GM12878 (cell line): ENCODE data around the gene BCL2L14. TPM values are rescaled to one million over a fixed set of nuclear protein-coding genes. Genes with fewer than 3 reads are reported as not detected.

ENCODE experiments used
- ATAC-seq: fragments of 200-7000 bp; cut with Tn5 transposase; 3 replicates; pipeline ENCODE4 v1.9.1; 2020; ENCODE audit warnings: mild to moderate bottlenecking, moderate library complexity
- BruUV-seq: library from RNA; stranded (reverse); fragments of 400-500 nt; replicated peaks from 2 replicates; lab custom pipeline; 2021; lab: Mats Ljungman, UMichigan
- CTCF ChIA-PET: fragments of 300-600 bp; sonication (Branson Sonifier 250); formaldehyde crosslinking; extraction: SDS; loops from one replicate; lab custom pipeline; 2021; ENCODE audit warnings: inconsistent platforms; lab: Yijun Ruan, JAX
- POLR2A ChIA-PET: fragments of 350-600 bp; formaldehyde crosslinking; extraction: SDS; loops from one replicate; lab custom pipeline; 2021; ENCODE audit warnings: inconsistent platforms; lab: Charles Lee
- RAD21 ChIA-PET: fragments of 300-600 bp; sonication (Branson Sonifier 250); formaldehyde crosslinking; loops from one replicate; lab custom pipeline; 2023; ENCODE audit warnings: antibody characterized with exemption; ENCODE audit not compliant: unreplicated experiment; lab: Charles Lee
- SMC1A ChIA-PET: fragments of 300-600 bp; sonication (Branson Sonifier 250); formaldehyde crosslinking; loops from one replicate; lab custom pipeline; 2023; ENCODE audit not compliant: unreplicated experiment, uncharacterized antibody; lab: Charles Lee
- DNase-seq: peaks from one replicate; pipeline ENCODE4 v3.0.0-alpha.2; 2011; ENCODE audit warnings: low read depth, low spot score
- FAIRE-seq: peaks from 3 replicates; lab custom pipeline; 2011; peaks lifted over from hg19 to GRCh38; lab: Jason Lieb, UNC
- H2AFZ ChIP-seq: 2 replicates; pipeline ENCODE4 v1.6.0; 2011; ENCODE audit warnings: low read depth, low read length, control low read depth; ENCODE audit not compliant: control insufficient read depth
- H3K27ac ChIP-seq: 2 replicates; pipeline ENCODE4 v1.5.1; 2011; ENCODE audit warnings: control low read depth; ENCODE audit not compliant: control insufficient read depth, insufficient read depth
- H3K27me3 ChIP-seq, 2 experiments: replicated peaks in 1 of 2; 2 replicates each; pipeline versions ENCODE4 v1.6.0 to v1.6.1; 2011; ENCODE audit warnings: low read length in 1 of 2; ENCODE audit not compliant: control insufficient read depth in 2 of 2, insufficient read depth in 2 of 2
- H3K36me3 ChIP-seq, 2 experiments: 2 replicates each; pipeline ENCODE4 v1.5.1; 2011; ENCODE audit warnings: low read length in 1 of 2; ENCODE audit not compliant: control insufficient read depth in 2 of 2, insufficient read depth in 2 of 2
- H3K4me1 ChIP-seq: 2 replicates; pipeline ENCODE4 v1.6.1; 2011; ENCODE audit warnings: mild to moderate bottlenecking, low read length, moderate library complexity, mixed read lengths; ENCODE audit not compliant: control insufficient read depth, insufficient read depth
- H3K4me2 ChIP-seq: 2 replicates; pipeline ENCODE4 v1.6.0; 2011; ENCODE audit warnings: control low read depth; ENCODE audit not compliant: control insufficient read depth, insufficient read depth
- H3K4me3 ChIP-seq: fragments of 200-600 bp; sonication (generic); 2 replicates; pipeline ENCODE4 v1.5.1; 2016
- H3K79me2 ChIP-seq: 2 replicates; pipeline ENCODE4 v1.6.0; 2011; ENCODE audit warnings: low read length; ENCODE audit not compliant: control insufficient read depth, insufficient read depth
- H3K9ac ChIP-seq: 2 replicates; pipeline ENCODE4 v1.8.0; 2011; ENCODE audit warnings: low read length, control low read depth, mixed read lengths; ENCODE audit not compliant: control insufficient read depth, insufficient read depth
- H3K9me3 ChIP-seq: replicated peaks from 3 replicates; pipeline ENCODE4 v1.5.1; 2011; ENCODE audit warnings: mild to moderate bottlenecking, low read length; ENCODE audit not compliant: control insufficient read depth, insufficient read depth
- H4K20me1 ChIP-seq: 2 replicates; pipeline ENCODE4 v1.6.0; 2011; ENCODE audit not compliant: control insufficient read depth, insufficient read depth
- EED ChIP-seq: sonication (generic); IDR thresholded peaks from 2 replicates; pipeline ENCODE4 v1.6.1; 2016; ENCODE audit warnings: antibody characterized with exemption, low read depth
- FOXK2 ChIP-seq: fragments of 450-650 bp; IDR thresholded peaks from 2 replicates; pipeline ENCODE4 v1.6.1; 2017; ENCODE audit warnings: mild to moderate bottlenecking, moderate library complexity
- HSF1 ChIP-seq: fragments of 150-350 bp; IDR thresholded peaks from 2 replicates; pipeline ENCODE4 v1.6.1; 2014; ENCODE audit warnings: mild to moderate bottlenecking, low read depth, low read length
- IRF4 ChIP-seq: IDR thresholded peaks from 2 replicates; pipeline ENCODE4 v1.6.1; 2011; ENCODE audit warnings: low read depth, low read length
- MEF2B ChIP-seq: fragments of 450-650 bp; IDR thresholded peaks from 2 replicates; pipeline ENCODE4 v1.6.1; 2018; ENCODE audit warnings: mild to moderate bottlenecking, moderate library complexity; ENCODE audit not compliant: partially characterized antibody, poor library complexity, severe bottlenecking
- MXI1 ChIP-seq: fragments of 150-350 bp; IDR thresholded peaks from 2 replicates; pipeline ENCODE4 v1.6.1; 2011; ENCODE audit warnings: low read depth, mild to moderate bottlenecking, inconsistent platforms, low read length, improper control_type of control experiment
- PAX5 ChIP-seq: IDR thresholded peaks from 2 replicates; pipeline ENCODE4 v1.6.1; 2011; ENCODE audit warnings: low read depth, low read length, borderline replicate concordance
- PML ChIP-seq: IDR thresholded peaks from 2 replicates; pipeline ENCODE4 v1.6.1; 2012; ENCODE audit warnings: low read length, inconsistent platforms
- SMC3 ChIP-seq: IDR thresholded peaks from 2 replicates; pipeline ENCODE4 v1.6.1; 2011; ENCODE audit warnings: low read length, improper control_type of control experiment, borderline replicate concordance
- SREBF1 ChIP-seq: IDR thresholded peaks from 2 replicates; pipeline ENCODE4 v1.6.1; 2012; ENCODE audit warnings: mild to moderate bottlenecking, low read length
- TAF1 ChIP-seq: IDR thresholded peaks from 2 replicates; pipeline ENCODE4 v1.6.1; 2011; ENCODE audit warnings: mild to moderate bottlenecking, low read depth, low read length, borderline replicate concordance
- TCF12 ChIP-seq: IDR thresholded peaks from 2 replicates; pipeline ENCODE4 v1.6.1; 2011; ENCODE audit warnings: low read depth, mild to moderate bottlenecking, low read length
- YBX1 ChIP-seq: fragments of 450-650 bp; IDR thresholded peaks from 2 replicates; pipeline ENCODE4 v1.6.1; 2016; ENCODE audit warnings: antibody characterized with exemption
- ZSCAN29 ChIP-seq: fragments of 450-650 bp; IDR thresholded peaks from 2 replicates; pipeline ENCODE4 v1.6.1; 2017; ENCODE audit warnings: mild to moderate bottlenecking, moderate library complexity
- WGBS: methylation state at CpG from one replicate; pipeline ENCODE4 v1.1.6; 2016; ENCODE audit warnings: low lambda C conversion rate; ENCODE audit not compliant: insufficient replicate concordance, insufficient coverage; ENCODE audit errors: missing lambda C conversion rate; 5-methylcytosine and 5-hydroxymethylcytosine counted together
- in situ Hi-C: fragments of 300-500 bp; cut with MboI; formaldehyde crosslinking; loops from 9 replicates; pipeline ENCODE4 v1.14.3; 2018; ENCODE audit warnings: mixed read lengths
- intact Hi-C: fragments of 100-400 bp; cut with micrococcal nuclease; formaldehyde crosslinking; loops from one replicate; pipeline ENCODE4 v1.14.2; 2022; ENCODE audit not compliant: unreplicated experiment
- polyA plus RNA-seq, 11 experiments: library from polyadenylated mRNA; depleted of rRNA in 4 of 11; unstranded in 6 of 11; stranded (reverse) in 5 of 11; fragments of >200 nt; fragmentation: Nextera tagmentation in 4 of 11; fragmentation: Illumina TruSeq in 1 of 11; extraction: Ambion mirVana in 4 of 11; extraction: Trizol in 1 of 11; gene quantifications; 1 replicate in 1 of 11; 2 replicates in 10 of 11; pipeline versions ENCODE4 v1.2.1 to v1.2.3, GENCODE V29; 2011 to 2016; ENCODE audit warnings: inconsistent platforms in 2 of 11, missing spikeins in 2 of 11, low read depth in 1 of 11
- total RNA-seq, 4 experiments: library from RNA; depleted of rRNA in 3 of 4; stranded (reverse); fragments of >200 nt in 3 of 4; fragmentation: Illumina TruSeq in 1 of 4; extraction: Trizol in 1 of 4; gene quantifications; 2 replicates each; pipeline versions ENCODE4 v1.2.1 to v1.2.3, GENCODE V29; 2013 to 2021

The BCL2L14 gene
- total and polyA plus RNA-seq, 10 of the 15 experiments (the other 5 are each of a cell fraction or from before 2014, with no cell fraction given), result 0.59 to 2.5 (median 0.90) TPM

DNA sequence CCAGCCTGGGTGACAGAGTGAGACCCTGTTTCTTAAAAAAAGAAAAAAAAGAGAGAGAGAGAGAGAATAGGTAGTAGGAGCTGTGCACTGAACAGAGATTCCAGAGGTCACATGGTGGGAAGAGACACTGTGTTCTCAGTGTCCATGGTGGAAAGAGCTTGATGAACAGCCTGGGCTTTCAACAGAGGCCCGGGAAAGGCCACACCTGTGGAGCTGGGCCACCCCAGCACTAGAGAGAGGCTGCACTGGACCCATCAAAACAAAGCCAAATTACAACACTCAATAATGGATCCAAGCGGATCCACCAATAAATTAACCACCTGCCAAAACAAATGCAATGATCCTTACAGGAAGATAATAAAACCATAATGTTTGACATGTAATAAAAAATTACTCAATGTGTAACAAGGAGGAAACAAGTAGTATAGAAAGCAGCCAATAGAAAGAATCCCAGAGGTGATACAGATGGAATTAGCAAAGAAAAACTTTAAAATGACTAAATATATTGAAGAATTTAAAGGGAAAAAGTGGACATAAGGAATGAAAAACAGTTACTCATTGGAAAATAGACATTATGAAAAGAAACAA, 44.8 kb upstream of the BCL2L14 start:
- ChIA-PET RAD21 (interaction anchor here (0.6 to 2.4 kb wide), 18 partner anchors 8 to 525 kb away, joined by 3 to 44 read pairs (median 3); no protein-coding TSS in a partner anchor), CTCF (interaction anchor here (0.6 to 2.4 kb wide), 8 partner anchors 9 to 444 kb away, joined by 3 to 19 read pairs (median 4); no protein-coding TSS in a partner anchor), POLR2A (interaction anchor here (0.7 to 1.7 kb wide), 6 partner anchors 8 to 448 kb away, joined by 3 to 6 read pairs (median 4); no protein-coding TSS in a partner anchor), SMC1A (interaction anchor here (0.6 to 2.4 kb wide), 19 partner anchors 8 to 480 kb away, joined by 3 to 26 read pairs (median 4); no protein-coding TSS in a partner anchor)
- H3K4me2 ChIP-seq, result peak overlapping the region; percentile 38
- peak overlapping the region; percentile 74 for H3K27ac ChIP-seq
- H3K36me3 ChIP-seq, result no peaks in the 10 kb centered on the region
- no TSS peak for BruUV-seq
- peak overlapping the region; percentile 27; the same call in 1 of the 2 replicates for H3K9ac ChIP-seq
- H3K9me3 ChIP-seq, result peaks cover 1% of the 10 kb centered on the region
- H2AFZ ChIP-seq, result no peak overlapping the region
- WGBS, result 86% methylated on average over 2 of the region's 2 CpGs
- H3K4me1 ChIP-seq, result peaks cover 40% of the 10 kb centered on the region
- no peak for ATAC-seq
- H3K27me3 ChIP-seq, result no peaks in the 10 kb centered on the region
- H3K4me3 ChIP-seq, result no peak overlapping the region
- H3K79me2 ChIP-seq, result no peaks in the 10 kb centered on the region; the same call in 1 of the 2 replicates
- no peaks in the 10 kb centered on the region for H4K20me1 ChIP-seq
- no peak for FAIRE-seq
- in situ Hi-C loops (loop anchor here (5.0 to 10.0 kb wide), 2 partner anchors 374 to 461 kb away; no protein-coding TSS in a partner anchor), intact Hi-C loops (loop anchor here (1.0 to 2.0 kb wide), 3 partner anchors 16 to 377 kb away; partner anchors contain the start of gene ETV6)
- DNase-seq, result no peak
- TF ChIP-seq FOXK2, result no peak
- no peak for TF ChIP-seq MXI1
- TF ChIP-seq PML, result no peak
- TF ChIP-seq EED, result no peak
- no peak for TF ChIP-seq SREBF1
- TF ChIP-seq HSF1, result no peak
- no peak for TF ChIP-seq SMC3
- TF ChIP-seq IRF4, result no peak
- no peak for TF ChIP-seq TAF1
- TF ChIP-seq YBX1, result no peak
- TF ChIP-seq TCF12, result no peak
- TF ChIP-seq ZSCAN29, result no peak
- no peak for TF ChIP-seq MEF2B
- no peak for TF ChIP-seq PAX5
